Body of pancreas (tissue), 4 donors: ENCODE measurements around the gene TRIM25.

Experiments
- CTCF ChIP-seq, 7 experiments: fragments of 450-650 bp in 4 of 7; fragments of 200-600 bp in 3 of 7; sonication (generic) in 3 of 7; IDR thresholded peaks; one replicate each; pipeline ENCODE4 v1.5.1; 2016 to 2019; ENCODE audit warnings: antibody characterized with exemption in 7 of 7
- POLR2A ChIP-seq, 3 donors: fragments of 450-650 bp; IDR thresholded peaks; one replicate each; pipeline ENCODE4 v1.6.1; 2016; ENCODE audit warnings: antibody characterized with exemption in 3 of 3, mild to moderate bottlenecking in 2 of 3

DNA sequence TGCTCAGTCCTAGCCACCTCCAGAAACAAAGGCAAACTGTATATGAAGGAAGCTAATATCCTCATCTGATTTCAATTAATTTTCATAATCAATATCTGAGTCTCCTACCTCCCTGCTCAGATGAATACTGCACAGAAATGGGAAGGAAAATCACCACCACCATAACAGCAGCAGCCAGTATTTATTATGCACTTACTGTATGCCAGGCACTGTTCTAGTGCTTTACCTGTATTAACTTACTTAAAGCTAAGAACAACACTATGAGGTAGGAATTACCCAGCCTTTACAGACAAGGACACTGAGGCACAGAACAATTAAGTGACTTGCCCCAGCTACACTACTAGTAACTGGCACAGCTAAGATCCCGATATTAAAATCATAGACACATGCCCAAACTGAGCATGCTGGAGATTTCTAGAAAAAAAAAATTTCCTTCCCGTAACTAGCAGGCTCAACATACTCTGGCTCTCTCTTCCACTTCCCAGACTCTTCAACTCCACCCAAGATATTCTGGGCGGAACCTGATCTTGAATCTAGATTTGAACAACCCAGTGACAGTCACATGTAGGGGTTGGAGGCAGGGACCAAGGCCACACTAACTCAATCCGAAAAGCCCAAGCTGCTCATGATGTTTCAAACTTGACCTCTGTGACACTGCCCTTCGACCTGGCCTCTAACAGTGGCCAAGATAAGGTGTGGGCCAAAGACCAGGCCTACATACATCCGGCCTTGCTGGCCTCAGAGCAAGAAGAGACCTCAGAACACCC lies 3.9 kb downstream of the TRIM25 start:
- TF ChIP-seq CTCF (IDR thresholded peaks at IDR 0.05) (no peak), POLR2A (IDR thresholded peaks at IDR 0.05) (no peak)
